ENCODE results near the gene SHOC1.

DNA sequence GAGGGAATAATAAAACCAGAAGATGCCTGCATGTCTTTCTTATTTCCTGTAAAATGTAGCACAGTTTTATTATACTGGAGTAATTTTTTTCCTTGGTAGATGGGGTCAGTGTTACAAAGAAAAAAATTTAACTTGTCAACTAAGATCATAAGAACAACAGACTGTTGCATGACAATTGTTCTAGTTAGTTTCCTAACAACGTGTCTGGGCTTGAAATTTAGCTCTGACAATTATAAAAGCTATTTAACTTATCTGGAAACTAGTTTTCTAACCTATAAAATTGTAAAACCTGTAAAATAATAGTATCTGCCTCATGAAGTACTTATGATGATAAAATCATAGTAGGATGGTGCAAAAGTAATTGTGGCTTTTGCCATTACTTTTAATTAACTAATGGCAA lies 4.9 kb downstream of the SHOC1 start:
- TF ChIP-seq, protein P1, sequence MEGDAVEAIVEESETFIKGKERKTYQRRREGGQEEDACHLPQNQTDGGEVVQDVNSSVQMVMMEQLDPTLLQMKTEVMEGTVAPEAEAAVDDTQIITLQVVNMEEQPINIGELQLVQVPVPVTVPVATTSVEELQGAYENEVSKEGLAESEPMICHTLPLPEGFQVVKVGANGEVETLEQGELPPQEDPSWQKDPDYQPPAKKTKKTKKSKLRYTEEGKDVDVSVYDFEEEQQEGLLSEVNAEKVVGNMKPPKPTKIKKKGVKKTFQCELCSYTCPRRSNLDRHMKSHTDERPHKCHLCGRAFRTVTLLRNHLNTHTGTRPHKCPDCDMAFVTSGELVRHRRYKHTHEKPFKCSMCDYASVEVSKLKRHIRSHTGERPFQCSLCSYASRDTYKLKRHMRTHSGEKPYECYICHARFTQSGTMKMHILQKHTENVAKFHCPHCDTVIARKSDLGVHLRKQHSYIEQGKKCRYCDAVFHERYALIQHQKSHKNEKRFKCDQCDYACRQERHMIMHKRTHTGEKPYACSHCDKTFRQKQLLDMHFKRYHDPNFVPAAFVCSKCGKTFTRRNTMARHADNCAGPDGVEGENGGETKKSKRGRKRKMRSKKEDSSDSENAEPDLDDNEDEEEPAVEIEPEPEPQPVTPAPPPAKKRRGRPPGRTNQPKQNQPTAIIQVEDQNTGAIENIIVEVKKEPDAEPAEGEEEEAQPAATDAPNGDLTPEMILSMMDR (conservative IDR thresholded peaks at IDR 0.05) = no peak
- no peak for TF ChIP-seq ZFX (IDR thresholded peaks at IDR 0.05)

Data from C4-2B (cell line).